Common myeloid progenitor, CD34-positive (primary cell): Measurements from ENCODE around the gene PALLD.

ENCODE experiments used
- CTCF ChIA-PET: fragments of 350-600 bp; sonication (Branson Sonifier 250); formaldehyde crosslinking; loops from one replicate; lab custom pipeline; 2021; ENCODE audit warnings: antibody characterized with exemption; lab: Charles Lee
- POLR2A ChIA-PET: fragments of 350-600 bp; sonication (Branson Sonifier 250); formaldehyde crosslinking; loops from one replicate; lab custom pipeline; 2021; ENCODE audit warnings: antibody characterized with exemption; lab: Charles Lee
- DNase-seq, 3 donors: peaks; one replicate each; pipeline versions ENCODE4 v3.0.0 to v3.0.0-alpha.2; 2013
- H3K27ac ChIP-seq, 2 experiments: 1 replicate in 1 of 2; 2 replicates in 1 of 2; pipeline ENCODE4 v1.7.0; 2013; ENCODE audit warnings: inconsistent platforms in 2 of 2, low read length in 2 of 2, mild to moderate bottlenecking in 2 of 2, low read depth in 1 of 2, moderate library complexity in 1 of 2; ENCODE audit not compliant: severe bottlenecking in 2 of 2, insufficient read depth in 1 of 2, poor library complexity in 1 of 2
- H3K27me3 ChIP-seq, 5 experiments: replicated peaks in 2 of 5; 1 replicate in 3 of 5; 2 replicates in 2 of 5; pipeline versions ENCODE4 v1.6.1 to v1.7.0; 2013; ENCODE audit warnings: low read length in 4 of 5, mild to moderate bottlenecking in 2 of 5, moderate library complexity in 2 of 5, inconsistent platforms in 1 of 5; ENCODE audit not compliant: insufficient read depth in 5 of 5, control insufficient read depth in 4 of 5
- H3K36me3 ChIP-seq, 4 experiments: 1 replicate in 2 of 4; 2 replicates in 2 of 4; pipeline versions ENCODE4 v1.6.1 to v1.7.0; 2013; ENCODE audit warnings: low read length in 3 of 4, control low read depth in 1 of 4, mild to moderate bottlenecking in 1 of 4; ENCODE audit not compliant: control insufficient read depth in 4 of 4, insufficient read depth in 4 of 4
- H3K4me1 ChIP-seq, 4 experiments: 1 replicate in 3 of 4; 2 replicates in 1 of 4; pipeline versions ENCODE4 v1.6.1 to v1.7.1; 2013; ENCODE audit warnings: low read length in 3 of 4, mild to moderate bottlenecking in 3 of 4, control low read depth in 1 of 4, inconsistent platforms in 1 of 4, moderate library complexity in 1 of 4; ENCODE audit not compliant: control insufficient read depth in 4 of 4, insufficient read depth in 4 of 4; ENCODE audit errors: control extremely low read depth in 1 of 4
- H3K4me3 ChIP-seq, 7 experiments: 1 replicate in 4 of 7; 2 replicates in 3 of 7; pipeline versions ENCODE4 v1.5.1 to v1.7.0; 2013; ENCODE audit warnings: mild to moderate bottlenecking in 7 of 7, low read length in 6 of 7, moderate library complexity in 6 of 7, inconsistent platforms in 2 of 7, low read depth in 2 of 7, control low read depth in 1 of 7; ENCODE audit not compliant: insufficient read depth in 4 of 7, control insufficient read depth in 1 of 7; ENCODE audit errors: extremely low read depth in 1 of 7
- H3K9me3 ChIP-seq, 5 experiments: 1 replicate in 4 of 5; 2 replicates in 1 of 5; pipeline versions ENCODE4 v1.6.1 to v1.7.1; 2013; ENCODE audit warnings: low read length in 4 of 5, mild to moderate bottlenecking in 2 of 5, inconsistent platforms in 1 of 5, low read depth in 1 of 5, moderate library complexity in 1 of 5; ENCODE audit not compliant: control insufficient read depth in 4 of 5, insufficient read depth in 2 of 5; ENCODE audit errors: control extremely low read depth in 1 of 5
- WGBS: methylation state at CpG from one replicate; pipeline ENCODE4 v1.1.5; 2013; ENCODE audit not compliant: insufficient coverage; 5-methylcytosine and 5-hydroxymethylcytosine counted together

PALLD gene

DNA sequence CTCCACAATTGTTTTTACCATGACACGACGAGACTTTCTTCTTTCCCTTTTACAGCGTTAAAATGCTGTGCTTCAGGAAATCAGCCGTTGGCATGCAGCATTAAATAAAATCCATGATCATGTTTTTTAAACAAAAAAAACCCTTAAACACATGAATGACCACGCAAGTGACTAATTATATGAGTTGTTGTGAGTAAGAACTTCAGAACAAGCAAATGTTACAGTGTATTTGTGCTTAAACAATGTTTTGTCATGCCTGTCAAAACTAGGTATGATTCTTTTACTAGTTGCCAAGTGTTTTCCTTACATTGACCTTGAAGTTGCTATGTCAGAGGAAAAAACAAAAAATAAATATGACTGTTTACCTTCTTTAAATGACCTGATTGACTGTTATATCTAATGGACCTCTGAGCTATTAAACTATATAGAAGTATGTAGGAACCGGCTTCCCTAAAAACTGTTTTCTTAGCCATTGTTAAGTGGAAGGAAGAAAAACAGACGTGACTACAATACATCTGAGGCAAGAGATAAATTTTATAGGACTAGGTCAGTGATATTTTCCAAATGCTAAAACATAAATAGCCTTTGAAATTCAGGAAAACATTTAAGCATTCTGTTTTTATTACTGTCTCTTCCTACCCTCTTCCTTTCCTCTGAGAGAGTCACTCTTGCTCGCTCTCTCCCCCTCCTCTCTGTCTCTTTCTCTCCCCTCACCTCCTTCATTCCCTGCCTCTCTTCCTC, 197.1 kb downstream of the PALLD start:
- DNase-seq, result no peak
- CTCF ChIA-PET, result no interaction called here
- no peaks in the 10 kb centered on the region for H3K9me3 ChIP-seq
- H3K27ac ChIP-seq, result no peak overlapping the region
- 19% methylated on average over 4 of the region's 8 CpGs for WGBS
- H3K4me3 ChIP-seq, result peak overlapping the region in 2 of 7 experiments; percentile 16 to 61
- no peaks in the 10 kb centered on the region for H3K36me3 ChIP-seq
- POLR2A ChIA-PET, result no interaction called here
- H3K27me3 ChIP-seq, result no peaks in the 10 kb centered on the region
- peaks cover 0 to 14% (median 3%) of the 10 kb centered on the region in 4 experiments for H3K4me1 ChIP-seq

DNA sequence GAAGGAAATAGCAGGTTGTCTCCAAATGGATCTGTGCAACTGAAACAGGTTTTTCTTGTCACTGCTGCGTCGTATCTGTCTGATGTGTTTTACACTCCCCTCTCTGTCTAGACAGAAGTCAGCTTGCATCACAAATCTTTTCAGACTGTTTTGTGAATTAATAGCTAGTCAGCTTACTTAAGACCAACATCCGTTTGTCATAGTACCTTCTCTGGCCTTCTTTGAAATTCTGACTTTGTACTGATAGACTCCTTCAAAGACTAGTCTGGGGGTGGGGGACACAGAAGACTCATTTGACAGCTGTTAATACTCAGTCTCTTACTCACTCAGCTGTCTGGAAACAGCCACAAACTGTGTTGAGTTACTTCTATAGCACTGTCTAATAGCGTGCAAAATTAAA, 197.8 kb downstream of the PALLD start:
- Histone ChIP-seq H3K27me3 (no peaks in the 10 kb centered on the region), H3K4me1 (peaks cover 0 to 14% (median 3%) of the 10 kb centered on the region in 4 experiments), H3K9me3 (no peaks in the 10 kb centered on the region), H3K36me3 (no peaks in the 10 kb centered on the region), H3K4me3 (no peak overlapping the region), H3K27ac (no peak overlapping the region)
- ChIA-PET POLR2A (no interaction called here), CTCF (no interaction called here)
- 100% methylated on average over 3 of the region's 4 CpGs for WGBS
- DNase-seq, result no peak

DNA sequence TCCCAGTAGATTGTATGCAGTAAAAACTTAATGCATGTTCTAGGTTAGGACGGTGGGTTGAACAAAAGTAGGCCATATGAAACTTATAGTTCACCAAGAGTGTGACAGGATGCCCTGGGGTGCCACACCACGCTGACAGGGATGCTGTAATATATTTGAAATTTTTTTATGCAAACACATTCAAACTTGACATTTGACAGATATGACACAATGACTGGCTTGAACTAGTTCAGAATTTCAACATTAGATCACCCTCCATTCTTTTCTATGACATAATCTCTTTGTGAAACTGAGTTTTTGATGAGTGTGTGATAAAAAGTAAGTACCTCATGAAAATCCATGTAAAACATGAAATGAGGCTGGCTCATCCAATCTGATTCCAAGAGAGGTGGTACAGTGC, 198.4 kb downstream of the PALLD start:
- Histone ChIP-seq H3K36me3 (no peaks in the 10 kb centered on the region), H3K9me3 (no peaks in the 10 kb centered on the region), H3K4me1 (peaks cover 0 to 8% (median 0%) of the 10 kb centered on the region in 4 experiments), H3K27me3 (no peaks in the 10 kb centered on the region), H3K27ac (no peak overlapping the region), H3K4me3 (no peak overlapping the region)
- ChIA-PET POLR2A (no interaction called here), CTCF (no interaction called here)
- WGBS, result 100% methylated on average over 1 of the region's 2 CpGs
- no peak for DNase-seq

DNA sequence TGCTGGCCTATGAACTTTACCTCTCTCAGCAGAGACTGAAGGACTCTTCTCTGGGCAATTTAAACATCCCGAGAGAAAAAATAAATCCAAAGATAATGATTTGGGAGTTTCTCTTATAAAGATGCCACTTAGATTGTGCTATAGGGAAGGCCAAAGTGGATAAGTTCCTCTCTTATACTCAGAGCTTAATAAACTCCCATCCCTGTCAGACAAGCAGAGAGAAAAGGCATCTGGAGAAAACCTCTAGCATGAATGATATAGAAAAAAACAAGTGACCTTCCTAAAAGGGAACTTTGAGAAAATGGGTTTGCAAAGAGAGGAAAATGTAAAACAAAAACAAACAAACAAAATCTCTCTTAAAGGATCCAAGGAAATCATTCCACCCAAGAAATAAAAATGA, 199.4 kb downstream of the PALLD start:
- Histone ChIP-seq H3K4me1 (peaks cover 0 to 7% (median 0%) of the 10 kb centered on the region in 4 experiments), H3K36me3 (no peaks in the 10 kb centered on the region), H3K27me3 (no peaks in the 10 kb centered on the region), H3K4me3 (no peak overlapping the region), H3K27ac (no peak overlapping the region), H3K9me3 (no peaks in the 10 kb centered on the region)
- DNase-seq, result no peak
- POLR2A ChIA-PET, result no interaction called here
- CTCF ChIA-PET, result interaction anchor here (1.2 to 2.6 kb wide), 2 partner anchors 9 to 15 kb away, joined by 3 to 10 read pairs; no protein-coding TSS in a partner anchor
- no CpG with 5 or more reads among the region's 1 CpG for WGBS

DNA sequence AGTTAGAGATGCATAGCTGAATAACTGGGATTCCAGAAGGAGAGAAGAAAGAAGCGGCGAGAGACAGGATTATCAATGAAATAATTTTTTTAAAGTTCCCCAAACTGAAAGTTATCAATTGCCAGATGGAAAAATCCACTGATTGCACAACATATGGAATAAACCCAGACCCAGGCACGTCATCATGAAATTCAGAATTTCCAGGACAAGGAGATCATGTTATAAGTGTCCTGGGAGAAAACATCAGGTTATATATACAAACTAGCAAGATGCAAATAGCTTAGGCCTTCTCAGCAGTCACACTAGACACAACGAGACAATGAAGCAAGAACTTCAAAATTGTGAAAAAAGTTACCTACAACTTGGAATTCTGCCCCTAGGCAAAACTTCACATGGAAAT, 200.0 kb downstream of the PALLD start:
- Histone ChIP-seq H3K36me3 (no peaks in the 10 kb centered on the region), H3K4me1 (peaks cover 0 to 7% (median 0%) of the 10 kb centered on the region in 4 experiments), H3K27ac (no peak overlapping the region), H3K4me3 (no peak overlapping the region), H3K27me3 (no peaks in the 10 kb centered on the region), H3K9me3 (no peaks in the 10 kb centered on the region)
- WGBS, result 100% methylated on average over 1 of the region's 4 CpGs
- POLR2A ChIA-PET, result no interaction called here
- CTCF ChIA-PET, result interaction anchor here (1.2 to 2.6 kb wide), 2 partner anchors 10 to 14 kb away, joined by 3 to 10 read pairs; no protein-coding TSS in a partner anchor
- DNase-seq, result no peak

DNA sequence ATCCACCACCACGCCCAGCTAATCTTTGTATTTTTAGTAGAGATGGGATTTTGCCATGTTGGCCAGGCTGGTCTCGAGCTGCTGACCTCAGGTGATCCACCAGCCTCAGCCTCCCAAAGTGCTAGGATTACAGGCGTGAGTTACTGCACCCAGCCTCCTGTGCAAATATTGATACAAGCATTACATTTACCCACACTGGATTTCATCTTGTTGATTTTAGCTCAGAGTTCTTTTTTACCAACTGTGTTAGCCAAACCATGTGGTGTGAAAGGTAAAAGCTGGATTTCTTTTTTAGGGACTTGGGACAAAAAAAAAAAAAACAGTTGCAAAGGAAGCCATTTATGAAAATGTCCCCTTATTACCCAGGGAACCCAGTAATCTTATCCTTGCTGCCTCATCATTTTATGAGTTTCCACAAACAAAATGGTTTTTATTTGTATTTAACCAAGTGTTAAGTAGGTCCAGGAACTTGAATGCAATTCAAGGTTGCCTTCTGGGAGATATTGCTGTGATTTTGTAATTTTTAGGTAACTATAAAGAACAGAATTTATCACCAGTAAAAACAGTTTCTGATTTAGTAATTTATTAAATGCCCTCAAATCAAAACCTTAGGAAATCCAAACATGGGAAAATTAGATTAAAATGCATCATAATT, 202.5 kb downstream of the PALLD start:
- no peak overlapping the region for H3K4me3 ChIP-seq
- WGBS, result 100% methylated on average over 2 of the region's 3 CpGs
- ChIA-PET CTCF (interaction anchor here (1.6 kb wide), 1 partner anchor 10 kb away, joined by 5 read pairs; no protein-coding TSS in a partner anchor), POLR2A (no interaction called here)
- H3K36me3 ChIP-seq, result no peaks in the 10 kb centered on the region
- no peak for DNase-seq
- no peaks in the 10 kb centered on the region for H3K27me3 ChIP-seq
- no peaks in the 10 kb centered on the region for H3K9me3 ChIP-seq
- H3K4me1 ChIP-seq, result no peaks in the 10 kb centered on the region
- H3K27ac ChIP-seq, result no peak overlapping the region

DNA sequence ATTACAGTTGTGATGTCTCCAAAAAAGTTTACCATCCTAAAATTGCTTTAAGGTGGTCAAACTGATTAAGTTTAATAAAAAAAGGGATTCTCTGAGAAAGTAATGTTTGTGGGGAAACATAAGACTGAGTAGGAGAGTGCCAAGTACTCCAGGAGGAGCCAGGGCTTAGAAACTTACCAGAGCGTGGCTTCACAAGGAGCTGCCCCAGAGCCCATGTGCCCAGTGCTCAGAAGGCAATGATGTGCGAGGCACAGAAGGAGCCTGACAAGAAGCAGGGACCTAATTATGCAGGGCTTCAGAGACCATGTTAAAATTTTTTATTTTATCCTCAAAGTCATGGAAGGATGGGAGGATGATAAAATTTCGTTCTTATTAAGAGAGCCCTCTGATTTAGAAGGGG, 204.2 kb downstream of the PALLD start:
- H3K4me3 ChIP-seq, result no peak overlapping the region
- H3K27ac ChIP-seq, result no peak overlapping the region
- ChIA-PET POLR2A (no interaction called here), CTCF (no interaction called here)
- no peak for DNase-seq
- no peaks in the 10 kb centered on the region for H3K27me3 ChIP-seq
- H3K4me1 ChIP-seq, result no peaks in the 10 kb centered on the region
- H3K36me3 ChIP-seq, result no peaks in the 10 kb centered on the region
- no peaks in the 10 kb centered on the region for H3K9me3 ChIP-seq
- WGBS, result 95% methylated on average over 3 of the region's 3 CpGs
